ENCODE measurements around the gene SYNM.

GRCh38 chr15:99096894-99097426 lies 7.9 kb upstream of the SYNM start:
- TF ChIP-seq, protein P1, sequence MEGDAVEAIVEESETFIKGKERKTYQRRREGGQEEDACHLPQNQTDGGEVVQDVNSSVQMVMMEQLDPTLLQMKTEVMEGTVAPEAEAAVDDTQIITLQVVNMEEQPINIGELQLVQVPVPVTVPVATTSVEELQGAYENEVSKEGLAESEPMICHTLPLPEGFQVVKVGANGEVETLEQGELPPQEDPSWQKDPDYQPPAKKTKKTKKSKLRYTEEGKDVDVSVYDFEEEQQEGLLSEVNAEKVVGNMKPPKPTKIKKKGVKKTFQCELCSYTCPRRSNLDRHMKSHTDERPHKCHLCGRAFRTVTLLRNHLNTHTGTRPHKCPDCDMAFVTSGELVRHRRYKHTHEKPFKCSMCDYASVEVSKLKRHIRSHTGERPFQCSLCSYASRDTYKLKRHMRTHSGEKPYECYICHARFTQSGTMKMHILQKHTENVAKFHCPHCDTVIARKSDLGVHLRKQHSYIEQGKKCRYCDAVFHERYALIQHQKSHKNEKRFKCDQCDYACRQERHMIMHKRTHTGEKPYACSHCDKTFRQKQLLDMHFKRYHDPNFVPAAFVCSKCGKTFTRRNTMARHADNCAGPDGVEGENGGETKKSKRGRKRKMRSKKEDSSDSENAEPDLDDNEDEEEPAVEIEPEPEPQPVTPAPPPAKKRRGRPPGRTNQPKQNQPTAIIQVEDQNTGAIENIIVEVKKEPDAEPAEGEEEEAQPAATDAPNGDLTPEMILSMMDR (IDR thresholded peaks at IDR 0.05; ENCODE audit: poor library complexity, severe bottlenecking), result no peak
- no peak for TF ChIP-seq EP300 (conservative IDR thresholded peaks at IDR 0.05; ENCODE audit: poor library complexity, severe bottlenecking)
- TF ChIP-seq EZH2 (IDR thresholded peaks at IDR 0.05; ENCODE audit: borderline replicate concordance, insufficient read depth, low read length, poor library complexity, severe bottlenecking), result no peak
- TF ChIP-seq SMC3 (conservative IDR thresholded peaks at IDR 0.05; ENCODE audit: poor library complexity), result no peak
- TF ChIP-seq POLR2AphosphoS5 (IDR thresholded peaks at IDR 0.05), result no peak
- TF ChIP-seq, protein P2, sequence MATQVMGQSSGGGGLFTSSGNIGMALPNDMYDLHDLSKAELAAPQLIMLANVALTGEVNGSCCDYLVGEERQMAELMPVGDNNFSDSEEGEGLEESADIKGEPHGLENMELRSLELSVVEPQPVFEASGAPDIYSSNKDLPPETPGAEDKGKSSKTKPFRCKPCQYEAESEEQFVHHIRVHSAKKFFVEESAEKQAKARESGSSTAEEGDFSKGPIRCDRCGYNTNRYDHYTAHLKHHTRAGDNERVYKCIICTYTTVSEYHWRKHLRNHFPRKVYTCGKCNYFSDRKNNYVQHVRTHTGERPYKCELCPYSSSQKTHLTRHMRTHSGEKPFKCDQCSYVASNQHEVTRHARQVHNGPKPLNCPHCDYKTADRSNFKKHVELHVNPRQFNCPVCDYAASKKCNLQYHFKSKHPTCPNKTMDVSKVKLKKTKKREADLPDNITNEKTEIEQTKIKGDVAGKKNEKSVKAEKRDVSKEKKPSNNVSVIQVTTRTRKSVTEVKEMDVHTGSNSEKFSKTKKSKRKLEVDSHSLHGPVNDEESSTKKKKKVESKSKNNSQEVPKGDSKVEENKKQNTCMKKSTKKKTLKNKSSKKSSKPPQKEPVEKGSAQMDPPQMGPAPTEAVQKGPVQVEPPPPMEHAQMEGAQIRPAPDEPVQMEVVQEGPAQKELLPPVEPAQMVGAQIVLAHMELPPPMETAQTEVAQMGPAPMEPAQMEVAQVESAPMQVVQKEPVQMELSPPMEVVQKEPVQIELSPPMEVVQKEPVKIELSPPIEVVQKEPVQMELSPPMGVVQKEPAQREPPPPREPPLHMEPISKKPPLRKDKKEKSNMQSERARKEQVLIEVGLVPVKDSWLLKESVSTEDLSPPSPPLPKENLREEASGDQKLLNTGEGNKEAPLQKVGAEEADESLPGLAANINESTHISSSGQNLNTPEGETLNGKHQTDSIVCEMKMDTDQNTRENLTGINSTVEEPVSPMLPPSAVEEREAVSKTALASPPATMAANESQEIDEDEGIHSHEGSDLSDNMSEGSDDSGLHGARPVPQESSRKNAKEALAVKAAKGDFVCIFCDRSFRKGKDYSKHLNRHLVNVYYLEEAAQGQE (IDR thresholded peaks at IDR 0.05; ENCODE audit: borderline replicate concordance), result no peak
- no peak for TF ChIP-seq RAD21 (conservative IDR thresholded peaks at IDR 0.05)
- TF ChIP-seq MXI1 (conservative IDR thresholded peaks at IDR 0.05; ENCODE audit: poor library complexity, severe bottlenecking), result no peak
